ENCODE results near the gene SOD2. TPM values are rescaled to one million over a fixed set of nuclear protein-coding genes. Genes with fewer than 3 reads are reported as not detected.

SOD2 gene
- total RNA-seq, 2 experiments from 2014 or later, result 47.8 to 50.2 TPM

Other genes with a start within 250 kb of the SOD2 start
- gene WTAP, start 34.3 kb upstream of the SOD2 start, total RNA-seq, result 100 to 1,000 TPM; 103 to 128 TPM
- gene ACAT2, start 68.8 kb upstream of the SOD2 start, total RNA-seq, result 100 to 1,000 TPM in 1 of 2 experiments, 10 to 100 TPM in 1; 95.4 to 128 TPM
- gene TCP1, start 96.4 kb upstream of the SOD2 start, total RNA-seq, result 100 to 1,000 TPM; 239 to 320 TPM
- 10 to 100 TPM; 74.4 to 87.0 TPM for gene MRPL18, start 97.2 kb upstream of the SOD2 start, total RNA-seq
- gene PNLDC1, start 107.0 kb upstream of the SOD2 start, total RNA-seq, result 1 to 10 TPM in 1 of 2 experiments, under 1 TPM in 1; 0.75 to 1.4 TPM
- gene MAS1, start 197.7 kb upstream of the SOD2 start, total RNA-seq, result not detected

All from activated CD8-positive, alpha-beta memory T cell treated with anti-CD3 and anti-CD28 coated beads, Interleukin-2, amount 10 ng/mL, durations not matched to agents 7 days and 5 days (primary cell).